Pons (tissue), 1 donor: ENCODE data around the gene CNIH2.
"Not testable (repeated sequence)": the region's sequence is repeated elsewhere in the genome, so short reads cannot be mapped to it uniquely, and the experiment has no call there.

ENCODE experiments used
- DNase-seq: peaks from one replicate; pipeline ENCODE4 v3.0.0-alpha.2; 2016; ENCODE audit warnings: low spot score

Gene CNIH2

GRCh38 chr11:66276619-66277018 is 1.4 kb upstream of the CNIH2 start:
- DNase-seq, result not testable (repeated sequence)

DNA sequence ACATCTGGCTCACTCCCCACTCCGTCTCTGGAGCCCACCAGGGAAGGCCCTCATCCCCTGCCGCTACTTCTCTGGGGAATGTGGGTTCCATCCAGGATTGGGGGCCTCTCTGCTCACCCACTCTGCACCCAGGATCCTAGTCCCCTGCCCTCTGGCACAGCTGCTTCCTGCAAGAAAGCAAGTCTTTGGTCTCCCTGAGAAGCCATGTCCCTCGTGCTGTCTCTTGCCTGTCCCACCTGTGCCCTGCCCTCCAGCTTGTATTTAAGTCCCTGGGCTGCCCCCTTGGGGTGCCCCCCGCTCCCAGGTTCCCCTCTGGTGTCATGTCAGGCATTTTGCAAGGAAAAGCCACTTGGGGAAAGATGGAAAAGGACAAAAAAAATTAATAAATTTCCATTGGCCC is 911 bp upstream of the CNIH2 start:
- DNase-seq, result not testable (repeated sequence)

DNA sequence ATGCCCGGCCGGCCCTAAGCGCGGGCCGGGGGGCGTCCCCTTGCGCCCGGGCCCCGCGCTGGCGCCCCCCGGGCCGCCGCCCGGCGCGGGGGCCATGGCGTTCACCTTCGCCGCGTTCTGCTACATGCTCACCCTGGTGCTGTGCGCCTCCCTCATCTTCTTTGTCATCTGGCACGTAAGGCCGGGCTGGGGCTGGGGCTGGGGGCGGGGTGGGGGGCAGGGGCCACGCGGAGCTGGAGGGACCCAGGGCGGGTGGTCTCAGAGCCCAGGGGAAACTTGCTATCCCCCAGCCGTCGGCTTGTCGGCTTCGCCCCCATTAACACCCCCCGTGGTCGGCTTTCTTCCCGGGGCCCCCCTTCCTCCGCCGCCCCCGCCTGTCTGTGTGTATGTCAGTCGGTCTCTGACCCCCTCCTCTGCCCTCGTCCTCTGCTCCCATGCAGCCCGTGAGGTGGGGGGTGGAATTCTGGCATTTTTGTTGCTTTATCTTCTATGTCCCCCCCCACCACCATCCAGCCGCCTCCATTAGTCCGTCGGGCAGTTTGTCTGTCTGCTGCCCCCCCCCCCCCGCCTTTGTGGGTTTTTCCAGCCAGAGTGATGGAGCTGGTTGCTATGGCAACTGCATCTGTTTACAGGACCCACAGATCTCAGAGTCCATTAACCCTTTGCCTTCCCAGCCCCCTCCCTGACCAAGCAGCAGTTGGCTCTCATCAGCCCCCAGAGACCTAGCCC is 552 bp downstream of the CNIH2 start:
- no peak for DNase-seq

DNA sequence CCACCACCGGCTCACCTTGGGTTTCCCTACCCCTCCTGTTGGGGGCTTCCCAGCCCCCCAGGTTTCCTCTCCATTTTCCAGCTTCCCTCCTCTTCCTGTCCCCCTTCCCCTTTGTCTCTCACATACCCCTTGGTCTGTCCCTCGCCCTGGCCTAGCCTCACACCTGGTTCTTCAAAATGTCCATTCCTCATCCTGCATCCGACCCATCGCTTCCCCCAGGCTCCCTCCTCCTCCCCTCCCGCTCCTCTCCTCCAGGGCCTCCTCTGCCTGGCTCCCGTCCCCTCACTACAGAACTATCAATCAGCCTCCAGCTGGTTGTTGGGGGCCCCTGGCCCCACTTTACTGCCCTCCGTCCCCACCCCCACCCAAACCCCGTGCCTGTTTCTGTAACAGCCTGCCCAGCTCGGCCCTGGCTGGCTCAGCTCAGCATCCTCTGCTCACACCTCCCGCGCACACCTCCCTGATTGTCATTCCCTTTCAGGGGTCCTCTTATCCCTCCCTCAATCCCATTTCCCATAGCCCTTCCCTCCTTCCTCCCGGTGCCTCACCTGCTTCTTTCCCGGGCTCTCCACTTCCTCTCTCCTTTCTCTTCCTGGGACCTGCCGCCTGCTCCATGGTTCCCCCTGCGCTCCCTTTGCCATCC is 1.2 kb downstream of the CNIH2 start:
- no peak for DNase-seq

DNA sequence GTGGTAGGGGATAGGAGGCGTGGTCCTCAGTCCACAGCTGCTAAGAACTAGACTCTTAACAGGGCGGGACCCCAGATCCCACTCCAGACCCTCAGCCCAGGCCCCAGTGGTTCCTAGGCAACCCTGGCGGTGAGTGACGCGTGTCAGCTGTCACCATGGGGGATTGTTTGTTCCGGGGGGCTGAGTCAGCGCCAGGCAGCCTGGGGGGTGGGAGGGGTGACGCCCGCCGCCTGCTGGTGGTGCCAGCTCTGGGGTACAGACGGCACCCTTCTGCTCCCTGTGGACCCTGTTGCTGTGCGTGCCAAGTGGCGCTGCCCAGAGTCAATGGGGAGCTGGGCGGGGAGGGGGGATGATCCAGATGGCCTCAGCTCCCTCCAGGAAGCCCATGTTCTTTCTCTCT is 2.5 kb downstream of the CNIH2 start:
- no peak for DNase-seq

GRCh38 chr11:66281001-66281400 is 3.0 kb downstream of the CNIH2 start:
- DNase-seq, result no peak

- no peak for DNase-seq
Measured at GRCh38 chr11:66281776-66282467, 3.9 kb downstream of the CNIH2 start.

- DNase-seq, result peak; percentile 96
Measured at GRCh38 chr11:66282468-66283455, 4.8 kb downstream of the CNIH2 start.

DNA sequence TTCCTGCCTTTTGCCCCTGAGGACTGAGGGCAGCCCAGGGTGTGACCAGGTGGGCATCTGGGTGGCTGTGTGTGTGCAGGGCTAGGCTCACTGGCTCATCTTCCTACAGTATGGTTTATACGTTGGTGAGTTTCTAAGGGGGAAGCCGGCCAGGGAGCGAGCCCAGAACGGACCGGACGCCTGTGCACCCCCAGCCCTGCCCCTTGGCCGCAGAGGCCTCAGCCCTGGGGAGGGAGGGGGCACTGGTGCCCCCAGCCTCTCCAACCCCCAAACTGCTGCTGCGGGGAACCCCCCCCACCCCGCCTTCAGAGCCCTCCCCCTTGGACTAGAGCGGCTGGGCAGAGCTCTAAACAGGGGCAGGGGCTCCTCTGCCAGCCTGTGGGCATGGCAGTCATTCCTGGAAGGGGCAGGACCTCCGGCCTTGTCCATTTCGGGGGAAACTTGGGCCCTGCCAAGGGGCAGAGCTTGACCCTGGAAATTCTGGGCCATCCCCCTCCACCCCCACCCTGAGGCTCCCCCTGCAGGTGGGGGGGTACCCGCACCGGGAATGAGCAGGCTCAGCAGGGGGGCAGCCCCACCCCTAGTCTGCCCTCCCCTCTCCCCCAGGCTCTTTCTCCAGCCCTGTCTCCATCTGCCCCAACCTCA is 5.6 kb downstream of the CNIH2 start:
- no peak for DNase-seq

- DNase-seq, result no peak
Measured at GRCh38 chr11:66284526-66285078, 6.6 kb downstream of the CNIH2 start.

- DNase-seq, result no peak
Measured at GRCh38 chr11:66285250-66285947, 7.4 kb downstream of the CNIH2 start.

GRCh38 chr11:66286699-66287098 is 8.7 kb downstream of the CNIH2 start:
- DNase-seq, result no peak

DNA sequence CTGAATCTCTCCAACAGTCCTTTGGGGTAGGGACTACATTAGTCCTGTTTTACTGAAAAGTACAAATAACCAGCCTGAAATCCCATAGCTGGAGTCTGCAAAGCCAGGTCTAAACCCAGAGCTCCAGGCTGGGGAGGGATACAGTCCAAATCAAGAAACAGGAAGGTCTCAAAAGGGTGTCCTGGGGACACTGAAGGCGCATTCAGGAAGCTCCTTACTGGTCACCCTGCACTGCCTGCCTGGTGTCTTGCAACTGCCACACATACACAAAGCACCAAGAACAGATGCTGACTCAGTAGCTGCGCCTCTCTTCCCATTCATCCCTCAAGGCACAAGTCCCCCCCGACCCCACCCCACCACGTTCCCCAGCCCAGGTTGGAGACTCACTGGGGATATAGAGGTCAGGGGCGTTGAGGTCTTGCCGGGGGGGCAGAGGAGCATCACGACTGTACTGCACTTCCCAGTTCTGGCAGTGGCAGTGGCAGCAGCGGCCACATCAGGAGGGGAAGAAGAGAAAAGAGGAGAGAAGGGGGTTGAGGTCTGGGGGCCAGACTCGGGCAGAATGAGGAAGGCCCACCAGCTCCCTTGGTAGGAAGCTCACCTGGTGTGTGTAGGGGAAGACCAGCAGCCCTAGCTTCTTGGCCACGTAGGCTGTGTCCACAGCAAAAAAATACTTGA is 9.4 kb downstream of the CNIH2 start:
- DNase-seq, result no peak

- DNase-seq, result no peak
Measured at GRCh38 chr11:66287889-66288670, 10.1 kb downstream of the CNIH2 start.

DNA sequence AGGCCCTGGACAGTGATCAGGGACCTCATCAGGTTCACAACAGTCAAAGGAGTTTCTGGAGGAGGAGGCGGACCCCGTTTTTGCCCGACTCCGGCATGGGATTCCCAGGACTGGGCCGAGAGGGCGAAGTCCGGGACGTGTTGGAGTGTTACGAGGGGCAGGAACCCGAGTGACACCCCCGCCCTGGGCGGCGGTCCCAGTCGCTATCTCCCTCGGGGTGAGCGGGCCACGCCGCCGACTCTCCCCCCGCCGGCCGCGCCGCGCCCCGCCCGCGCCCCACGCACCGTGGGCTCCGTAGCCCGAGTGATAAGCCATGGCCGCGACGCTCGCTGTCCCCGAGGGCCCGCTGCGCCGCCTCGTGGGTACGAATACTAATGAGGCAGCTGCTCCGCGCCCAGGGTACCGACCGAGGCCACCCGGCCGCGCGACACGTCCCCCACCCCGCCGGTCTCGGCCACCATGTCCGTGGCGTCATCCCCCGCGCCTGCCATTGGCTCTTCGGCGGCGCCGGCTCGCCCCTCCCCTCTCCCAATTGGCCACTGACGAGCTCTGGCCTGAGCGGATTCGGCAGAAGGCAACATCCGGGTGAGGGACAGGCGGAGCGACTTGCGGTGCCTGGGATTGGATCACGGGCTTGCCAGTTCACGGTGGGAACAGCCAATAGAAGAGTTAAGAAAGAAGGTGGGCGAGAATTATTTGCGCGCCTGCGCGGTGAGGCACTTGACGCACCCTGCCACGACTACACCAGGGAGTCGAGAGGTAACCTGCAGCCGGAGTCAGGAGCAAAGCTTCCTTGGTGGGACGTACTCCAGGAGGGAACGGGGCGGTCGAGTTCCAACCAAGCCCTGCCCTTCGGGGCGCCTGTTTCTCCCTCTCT is 10.9 kb downstream of the CNIH2 start, which contains the start of gene YIF1A:
Gene YIF1A, minus strand, starts transcription at position 473 of the 877 bp plus-strand sequence. Its CDS starts 158 bp downstream, at position 315.
- peak; percentile 99 for DNase-seq

DNA sequence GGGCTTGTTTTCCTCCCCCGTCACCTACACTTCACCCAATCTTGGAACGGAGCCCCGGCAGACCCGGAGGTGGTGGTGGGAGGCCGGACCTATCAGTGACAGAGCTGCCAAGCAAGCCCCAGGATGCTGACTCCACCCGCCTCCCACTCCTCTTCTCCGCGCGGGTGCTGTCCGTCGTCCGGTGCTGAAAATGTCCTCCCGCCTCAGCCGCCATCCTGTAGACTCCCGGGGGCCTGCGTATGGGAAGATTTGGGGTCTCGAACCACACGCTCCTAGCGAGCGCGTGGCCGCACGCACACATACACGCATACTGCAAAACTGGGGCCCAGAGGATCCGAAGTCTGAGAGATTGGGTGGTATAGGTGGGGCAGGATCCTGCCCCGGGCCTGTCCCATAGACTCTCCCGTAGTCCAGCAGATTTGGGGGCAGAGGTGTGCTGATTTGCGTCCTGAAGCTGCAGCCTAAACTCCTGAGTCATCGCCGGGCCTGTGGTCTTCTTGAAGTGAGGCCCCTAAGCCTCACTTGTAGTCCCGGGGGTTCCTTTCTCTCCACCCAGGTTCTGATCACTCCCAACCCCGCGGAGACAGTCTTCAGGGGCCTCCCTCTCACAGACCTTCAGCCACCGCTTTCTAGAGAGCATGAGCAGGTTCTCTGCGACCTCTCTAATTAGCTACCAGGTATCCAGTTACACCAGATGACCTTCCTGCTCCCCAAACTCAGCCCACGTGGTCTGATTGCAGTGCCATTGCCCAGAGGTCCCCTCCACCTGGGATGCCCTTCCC is 11.8 kb downstream of the CNIH2 start:
- DNase-seq, result no peak

- no peak for DNase-seq
Measured at GRCh38 chr11:66290330-66290621, 12.3 kb downstream of the CNIH2 start.
